Measurements from ENCODE around the gene PIK3R2.

- no peak for TF ChIP-seq CTCF (IDR thresholded peaks at IDR 0.05)
- no peak for TF ChIP-seq POLR2A (IDR thresholded peaks at IDR 0.05)
These were observed 50.5 kb downstream of the PIK3R2 start for GRCh38 chr19:18203408-18203862.

All from Peyer's patch (tissue), 4 donors.